Type B pancreatic cell (in vitro differentiated cells): Measurements from ENCODE around the gene BEX3. TPM values are rescaled to one million over a fixed set of nuclear protein-coding genes. Genes with fewer than 3 reads are reported as not detected.
A peak's percentile ranks its signal among the peaks of the same experiment; 100 is the strongest.
"Not testable (repeated sequence)": the region's sequence is repeated elsewhere in the genome, so short reads cannot be mapped to it uniquely, and the experiment has no call there.

Experiments used
- DNase-seq: peaks from one replicate; pipeline ENCODE4 v3.0.0; 2021; ENCODE audit warnings: mixed read lengths; ENCODE audit not compliant: unreplicated experiment; ENCODE audit errors: extremely low spot score
- H3K27ac Mint-ChIP-seq: 2 replicates; pipeline ENCODE4 v1.8.0; 2021; ENCODE audit warnings: mild to moderate bottlenecking, mixed read lengths
- H3K27me3 Mint-ChIP-seq: 2 replicates; pipeline ENCODE4 v1.8.0; 2021; ENCODE audit warnings: mixed read lengths
- H3K36me3 Mint-ChIP-seq: 2 replicates; pipeline ENCODE4 v1.8.0; 2021; ENCODE audit warnings: mixed read lengths
- H3K4me1 Mint-ChIP-seq: one replicate; pipeline ENCODE4 v1.8.0; 2021; ENCODE audit warnings: mixed read lengths; ENCODE audit not compliant: unreplicated experiment
- H3K4me3 Mint-ChIP-seq: 2 replicates; pipeline ENCODE4 v1.8.0; 2021; ENCODE audit warnings: mild to moderate bottlenecking, mixed read lengths
- H3K9me3 Mint-ChIP-seq: 2 replicates; pipeline ENCODE4 v1.8.0; 2021; ENCODE audit warnings: mixed read lengths
- CTCF ChIP-seq: fragments of 200-600 bp; sonication (generic); conservative IDR thresholded peaks from 2 replicates; pipeline ENCODE4 v1.5.0; 2021; ENCODE audit warnings: antibody characterized with exemption, mild to moderate bottlenecking
- total RNA-seq: library from RNA; stranded (reverse); gene quantifications from 2 replicates; pipeline ENCODE4 v1.2.1, GENCODE V29; 2021; ENCODE audit warnings: low replicate concordance

The BEX3 gene
- total RNA-seq, 1 donor from 2014 or later: 251 TPM

DNA sequence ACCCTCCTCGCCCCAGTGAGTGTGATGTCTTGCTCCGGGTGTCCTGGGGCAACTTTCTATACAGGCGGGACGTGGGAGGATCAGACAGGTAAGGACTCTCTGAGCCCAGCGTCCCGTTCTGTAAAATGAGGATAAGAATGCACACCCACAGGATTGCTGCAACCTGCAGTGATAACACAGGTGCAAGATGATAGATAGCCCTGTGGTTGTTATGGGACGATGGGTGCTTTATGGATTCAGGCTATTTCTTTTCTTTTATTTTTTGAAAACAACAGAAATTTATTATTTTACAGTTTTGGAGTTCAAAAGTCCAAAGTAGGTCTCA is 28.6 kb downstream of the BEX3 start:
- Mint-ChIP-seq H3K9me3 (no peaks in the 10 kb centered on the region), H3K4me1 (peaks cover 11% of the 10 kb centered on the region), H3K4me3 (peak overlapping the region; percentile 92), H3K27me3 (no peaks in the 10 kb centered on the region), H3K36me3 (no peaks in the 10 kb centered on the region), H3K27ac (peak overlapping the region; percentile 80)
- no peak for TF ChIP-seq CTCF
- no peak for DNase-seq

DNA sequence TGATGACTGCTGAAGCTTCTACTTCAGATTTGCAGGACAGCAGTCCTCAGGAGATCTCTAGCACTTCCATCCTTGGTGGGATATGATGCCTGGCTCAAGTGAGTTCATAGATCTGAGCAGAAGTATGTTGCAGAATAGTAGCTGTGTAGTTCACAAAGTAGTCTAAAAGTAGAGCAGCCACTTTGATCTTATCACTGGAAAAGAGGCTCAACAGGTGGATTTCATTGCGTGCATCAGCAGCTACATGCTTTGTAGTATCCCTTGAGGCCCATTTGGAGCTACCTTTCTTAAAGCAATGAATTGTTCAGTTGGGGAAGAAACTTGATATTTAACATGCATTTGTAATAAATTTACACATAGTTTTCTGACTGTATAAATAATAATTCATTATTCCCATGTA is 29.9 kb downstream of the BEX3 start:
- TF ChIP-seq CTCF: no peak
- H3K36me3 Mint-ChIP-seq: no peaks in the 10 kb centered on the region
- no peak overlapping the region for H3K4me3 Mint-ChIP-seq
- no peak overlapping the region for H3K27ac Mint-ChIP-seq
- no peak for DNase-seq
- no peaks in the 10 kb centered on the region for H3K9me3 Mint-ChIP-seq
- no peaks in the 10 kb centered on the region for H3K27me3 Mint-ChIP-seq
- H3K4me1 Mint-ChIP-seq: peaks cover 11% of the 10 kb centered on the region

DNA sequence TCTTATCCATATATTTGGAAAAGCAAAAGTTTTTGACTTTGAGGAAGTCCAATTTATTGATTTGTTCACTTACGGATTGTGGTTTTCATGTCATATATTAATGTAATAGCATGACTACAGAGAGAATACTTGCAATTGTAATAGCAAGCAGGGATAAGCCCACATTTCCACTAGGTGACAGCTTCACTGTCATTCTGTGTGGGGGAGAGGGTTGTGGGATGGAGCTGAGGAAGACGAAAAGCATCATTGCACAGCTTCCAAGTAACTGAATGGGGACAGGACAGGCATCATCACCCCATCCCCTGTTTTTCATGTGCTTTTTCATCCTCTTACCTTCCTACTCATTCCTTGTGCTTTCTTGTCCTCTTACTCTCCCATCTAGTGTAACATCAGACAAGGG is 31.4 kb downstream of the BEX3 start:
- no peak overlapping the region for H3K4me3 Mint-ChIP-seq
- H3K27me3 Mint-ChIP-seq: no peaks in the 10 kb centered on the region
- H3K27ac Mint-ChIP-seq: no peak overlapping the region
- H3K36me3 Mint-ChIP-seq: no peaks in the 10 kb centered on the region
- H3K9me3 Mint-ChIP-seq: no peaks in the 10 kb centered on the region
- peaks cover 11% of the 10 kb centered on the region for H3K4me1 Mint-ChIP-seq
- TF ChIP-seq CTCF: no peak
- no peak for DNase-seq

GRCh38 chrX:103411721-103412120 is 35.4 kb downstream of the BEX3 start:
- DNase-seq, H3K36me3 Mint-ChIP-seq, H3K4me1 Mint-ChIP-seq, H3K4me3 Mint-ChIP-seq, H3K27ac Mint-ChIP-seq, H3K27me3 Mint-ChIP-seq, H3K9me3 Mint-ChIP-seq: not testable (repeated sequence)

- no peak for TF ChIP-seq CTCF
- H3K36me3 Mint-ChIP-seq: no peaks in the 10 kb centered on the region
- DNase-seq: no peak
- no peak overlapping the region for H3K27ac Mint-ChIP-seq
- no peak overlapping the region for H3K4me3 Mint-ChIP-seq
- no peaks in the 10 kb centered on the region for H3K9me3 Mint-ChIP-seq
- H3K4me1 Mint-ChIP-seq: no peaks in the 10 kb centered on the region
- no peaks in the 10 kb centered on the region for H3K27me3 Mint-ChIP-seq
These were observed 37.5 kb downstream of the BEX3 start for GRCh38 chrX:103413705-103414387.

DNA sequence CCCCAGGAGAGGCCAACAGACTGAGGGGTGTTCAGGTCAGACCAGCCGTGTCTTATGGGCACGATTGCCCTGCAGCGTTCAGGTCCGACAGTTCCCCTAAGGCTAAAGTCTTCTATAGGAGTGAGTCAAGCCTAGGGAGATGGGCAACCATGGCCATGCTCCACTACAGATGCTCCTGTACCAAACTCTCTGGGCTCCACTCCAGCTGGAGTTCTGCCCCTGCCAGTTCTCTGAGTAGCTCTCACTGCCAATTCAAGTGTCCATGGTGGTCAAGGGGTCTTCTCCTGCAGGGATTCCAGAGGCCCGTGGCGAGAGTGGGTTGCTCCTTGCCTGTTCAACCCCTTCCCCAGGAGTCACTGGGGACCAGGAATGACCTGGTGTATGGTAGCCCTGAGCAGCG is 38.2 kb downstream of the BEX3 start:
- Mint-ChIP-seq H3K9me3 (no peaks in the 10 kb centered on the region), H3K27me3 (no peaks in the 10 kb centered on the region), H3K27ac (no peak overlapping the region), H3K4me1 (no peaks in the 10 kb centered on the region), H3K4me3 (no peak overlapping the region), H3K36me3 (no peaks in the 10 kb centered on the region)
- DNase-seq: no peak
- no peak for TF ChIP-seq CTCF
